DND-41 (cell line): ENCODE measurements around the gene RIN3.

Experiments
- ATAC-seq: fragments of 200-7000 bp; cut with Tn5 transposase; 3 replicates; pipeline ENCODE4 v1.9.1; 2021; ENCODE audit warnings: low read depth; ENCODE audit not compliant: insufficient read depth
- DNase-seq: peaks from one replicate; pipeline ENCODE4 v3.0.0-alpha.2; 2020
- H2AFZ ChIP-seq: 2 replicates; pipeline ENCODE4 v1.6.0; 2012; ENCODE audit warnings: low read depth, low read length
- H3K27ac ChIP-seq: 2 replicates; pipeline ENCODE4 v1.5.1; 2012; ENCODE audit warnings: low read length, inconsistent platforms
- H3K27me3 ChIP-seq: fragments of 200-600 bp; sonication (generic); 2 replicates; pipeline ENCODE4 v1.6.0; 2012; ENCODE audit warnings: low read length, mild to moderate bottlenecking, inconsistent platforms; ENCODE audit not compliant: insufficient read depth, poor library complexity
- H3K36me3 ChIP-seq: 2 replicates; pipeline ENCODE4 v1.5.1; 2012; ENCODE audit warnings: low read length, inconsistent platforms; ENCODE audit not compliant: insufficient read depth
- H3K4me1 ChIP-seq: 2 replicates; pipeline ENCODE4 v1.5.1; 2012; ENCODE audit warnings: mild to moderate bottlenecking, low read length; ENCODE audit not compliant: insufficient read depth
- H3K4me2 ChIP-seq: 2 replicates; pipeline ENCODE4 v1.6.0; 2012; ENCODE audit warnings: mild to moderate bottlenecking, moderate library complexity, low read length, inconsistent platforms; ENCODE audit not compliant: insufficient read depth
- H3K4me3 ChIP-seq, 2 experiments: fragments of 200-600 bp in 1 of 2; shearing (Covaris generic) in 1 of 2; 2 replicates each; pipeline ENCODE4 v1.5.1; 2012 to 2016; ENCODE audit warnings: inconsistent platforms in 2 of 2, low read length in 2 of 2, mild to moderate bottlenecking in 2 of 2, low read depth in 1 of 2, moderate library complexity in 1 of 2
- H3K79me2 ChIP-seq: 2 replicates; pipeline ENCODE4 v1.6.0; 2012; ENCODE audit warnings: low read length, inconsistent platforms; ENCODE audit not compliant: insufficient read depth
- H3K9ac ChIP-seq: 2 replicates; pipeline ENCODE4 v1.6.0; 2012; ENCODE audit warnings: low read depth, mild to moderate bottlenecking, inconsistent platforms, low read length, moderate library complexity
- H3K9me3 ChIP-seq: 2 replicates; pipeline ENCODE4 v1.5.1; 2012; ENCODE audit warnings: low read length, moderate library complexity, mild to moderate bottlenecking, inconsistent platforms; ENCODE audit not compliant: insufficient read depth, severe bottlenecking
- H4K20me1 ChIP-seq: 2 replicates; pipeline ENCODE4 v1.6.0; 2012; ENCODE audit warnings: low read length; ENCODE audit not compliant: insufficient read depth
- EZH2 ChIP-seq: IDR thresholded peaks from 3 replicates; pipeline ENCODE4 v1.6.1; 2012; ENCODE audit warnings: borderline replicate concordance, low read depth, mild to moderate bottlenecking, moderate library complexity, low read length, inconsistent platforms; ENCODE audit not compliant: severe bottlenecking
- TF ChIP-seq, protein P1 (sequence below): IDR thresholded peaks from 2 replicates; pipeline ENCODE4 v1.5.1; 2012; ENCODE audit warnings: borderline replicate concordance, low read length, moderate library complexity, mild to moderate bottlenecking; ENCODE audit not compliant: poor library complexity, severe bottlenecking; ENCODE audit errors: extremely low read depth

The RIN3 gene

DNA sequence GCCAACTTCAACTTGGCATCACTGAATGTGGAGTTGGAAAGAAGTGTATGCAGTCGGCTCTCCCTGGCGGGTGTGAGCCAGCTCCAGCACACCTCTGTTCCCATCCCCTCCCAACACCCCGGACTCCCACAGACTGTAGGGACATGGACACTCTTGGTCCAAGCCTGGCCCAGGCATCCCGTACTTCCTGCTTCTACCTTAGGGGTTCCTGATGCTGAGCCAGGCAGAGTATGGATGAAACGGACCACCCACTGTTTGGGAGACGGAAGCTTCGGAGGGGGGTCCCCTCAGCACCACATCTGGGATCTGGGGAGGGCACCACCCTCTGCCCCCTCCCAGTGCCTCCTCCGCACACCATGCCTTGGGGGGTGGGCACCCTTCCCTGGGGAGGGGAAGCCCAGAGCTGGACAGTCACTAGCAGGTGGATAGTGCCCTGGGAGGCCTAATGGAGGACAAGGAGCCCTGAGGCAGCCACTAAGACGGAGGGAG, 172.9 kb downstream of the RIN3 start:
- no peaks in the 10 kb centered on the region for H3K4me1 ChIP-seq
- no peak for TF ChIP-seq EZH2
- TF ChIP-seq, protein P1, sequence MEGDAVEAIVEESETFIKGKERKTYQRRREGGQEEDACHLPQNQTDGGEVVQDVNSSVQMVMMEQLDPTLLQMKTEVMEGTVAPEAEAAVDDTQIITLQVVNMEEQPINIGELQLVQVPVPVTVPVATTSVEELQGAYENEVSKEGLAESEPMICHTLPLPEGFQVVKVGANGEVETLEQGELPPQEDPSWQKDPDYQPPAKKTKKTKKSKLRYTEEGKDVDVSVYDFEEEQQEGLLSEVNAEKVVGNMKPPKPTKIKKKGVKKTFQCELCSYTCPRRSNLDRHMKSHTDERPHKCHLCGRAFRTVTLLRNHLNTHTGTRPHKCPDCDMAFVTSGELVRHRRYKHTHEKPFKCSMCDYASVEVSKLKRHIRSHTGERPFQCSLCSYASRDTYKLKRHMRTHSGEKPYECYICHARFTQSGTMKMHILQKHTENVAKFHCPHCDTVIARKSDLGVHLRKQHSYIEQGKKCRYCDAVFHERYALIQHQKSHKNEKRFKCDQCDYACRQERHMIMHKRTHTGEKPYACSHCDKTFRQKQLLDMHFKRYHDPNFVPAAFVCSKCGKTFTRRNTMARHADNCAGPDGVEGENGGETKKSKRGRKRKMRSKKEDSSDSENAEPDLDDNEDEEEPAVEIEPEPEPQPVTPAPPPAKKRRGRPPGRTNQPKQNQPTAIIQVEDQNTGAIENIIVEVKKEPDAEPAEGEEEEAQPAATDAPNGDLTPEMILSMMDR, result no peak
- H3K27me3 ChIP-seq, result no peaks in the 10 kb centered on the region
- no peak overlapping the region for H3K9ac ChIP-seq
- DNase-seq (no peak), ATAC-seq (peak; percentile 39; the same call in 1 of the 3 replicates)
- no peak overlapping the region for H2AFZ ChIP-seq
- no peak overlapping the region for H3K4me3 ChIP-seq
- no peaks in the 10 kb centered on the region for H3K9me3 ChIP-seq
- no peaks in the 10 kb centered on the region for H3K79me2 ChIP-seq
- H3K36me3 ChIP-seq, result no peaks in the 10 kb centered on the region
- H3K4me2 ChIP-seq, result no peak overlapping the region
- no peak overlapping the region for H3K27ac ChIP-seq
- 0 out of 2 replicates have a peak, but pooled peaks cover 2% of the 10 kb centered on the region for H4K20me1 ChIP-seq

DNA sequence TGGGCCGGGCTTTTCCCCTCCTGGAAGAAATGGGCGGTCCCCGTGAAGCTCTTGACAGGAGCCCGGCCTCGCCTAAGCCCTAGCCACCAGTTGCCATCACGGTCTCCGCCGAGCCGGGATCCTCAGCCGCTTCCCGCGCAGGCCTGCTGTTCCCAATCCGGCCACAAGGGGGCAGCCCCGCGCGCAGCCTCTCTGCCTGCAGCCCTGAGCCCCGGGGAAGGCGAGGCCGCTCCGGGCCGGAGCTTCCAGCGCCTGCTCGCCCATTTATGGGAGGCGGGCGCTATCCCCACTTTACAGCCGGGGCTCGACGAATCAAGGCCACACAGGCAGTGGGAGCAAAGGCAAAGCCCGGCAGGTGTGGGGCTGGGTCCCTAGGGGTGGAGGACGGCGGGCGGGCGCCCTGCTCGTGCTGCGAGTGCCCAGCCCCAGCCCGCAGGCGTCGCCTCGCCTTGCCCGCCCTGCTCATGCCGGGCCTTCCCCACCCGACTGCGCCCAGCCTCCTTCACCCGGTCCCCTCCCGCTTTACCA, 173.4 kb downstream of the RIN3 start:
- Histone ChIP-seq H3K27me3 (no peaks in the 10 kb centered on the region), H3K9me3 (no peaks in the 10 kb centered on the region), H4K20me1 (0 out of 2 replicates have a peak, but pooled peaks cover 2% of the 10 kb centered on the region), H3K27ac (no peak overlapping the region), H3K36me3 (no peaks in the 10 kb centered on the region), H3K9ac (no peak overlapping the region), H3K4me3 (no peak overlapping the region), H3K4me2 (no peak overlapping the region), H3K79me2 (no peaks in the 10 kb centered on the region), H2AFZ (no peak overlapping the region), H3K4me1 (no peaks in the 10 kb centered on the region)
- DNase-seq (peak; percentile 25), ATAC-seq (peak; percentile 50; the same call in 1 of the 3 replicates)
- TF ChIP-seq, protein P1, result peak; percentile 75
- TF ChIP-seq EZH2, result no peak

DNA sequence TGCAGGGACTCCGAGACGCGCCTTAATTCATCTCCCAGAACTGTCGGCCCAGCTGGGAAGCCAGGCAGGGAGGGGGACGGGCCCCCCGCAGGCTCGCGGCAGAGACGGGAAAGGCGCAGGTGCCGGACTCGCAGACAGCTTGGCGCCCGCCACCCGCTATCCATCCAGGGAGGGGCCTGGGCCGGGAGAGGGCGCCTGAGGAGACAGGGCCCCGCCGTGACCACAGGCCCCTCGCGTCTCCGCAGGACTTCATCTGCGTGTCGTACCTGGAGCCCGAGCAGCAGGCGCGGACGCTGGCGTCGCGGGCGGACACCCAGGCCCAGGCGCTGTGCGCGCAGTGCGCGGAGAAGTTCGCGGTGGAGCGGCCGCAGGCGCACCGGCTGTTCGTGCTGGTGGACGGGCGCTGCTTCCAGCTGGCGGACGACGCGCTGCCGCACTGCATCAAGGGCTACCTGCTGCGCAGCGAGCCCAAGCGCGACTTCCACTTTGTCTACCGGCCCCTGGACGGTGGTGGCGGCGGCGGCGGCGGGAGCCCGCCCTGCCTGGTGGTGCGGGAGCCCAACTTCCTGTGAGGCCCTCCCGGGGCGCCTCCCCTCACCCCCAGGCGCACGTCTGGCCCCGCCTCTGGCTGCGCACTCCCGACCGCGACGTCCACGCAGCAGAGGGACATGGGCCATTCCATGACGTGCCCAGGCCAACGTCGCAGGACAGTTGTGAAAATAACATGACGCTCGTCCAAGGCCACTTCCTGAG, 174.3 kb downstream of the RIN3 start:
- Histone ChIP-seq H3K36me3 (no peaks in the 10 kb centered on the region), H4K20me1 (0 out of 2 replicates have a peak, but pooled peaks cover 2% of the 10 kb centered on the region), H2AFZ (no peak overlapping the region), H3K4me2 (no peak overlapping the region), H3K4me3 (no peak overlapping the region), H3K27me3 (no peaks in the 10 kb centered on the region), H3K4me1 (no peaks in the 10 kb centered on the region; the same call in 1 of the 2 replicates), H3K79me2 (no peaks in the 10 kb centered on the region), H3K9ac (no peak overlapping the region), H3K27ac (no peak overlapping the region), H3K9me3 (no peaks in the 10 kb centered on the region)
- no peak for ATAC-seq
- DNase-seq, result no peak
- TF ChIP-seq, protein P1, result no peak
- TF ChIP-seq EZH2, result no peak
